ENCODE measurements around the gene CBX2.

DNA sequence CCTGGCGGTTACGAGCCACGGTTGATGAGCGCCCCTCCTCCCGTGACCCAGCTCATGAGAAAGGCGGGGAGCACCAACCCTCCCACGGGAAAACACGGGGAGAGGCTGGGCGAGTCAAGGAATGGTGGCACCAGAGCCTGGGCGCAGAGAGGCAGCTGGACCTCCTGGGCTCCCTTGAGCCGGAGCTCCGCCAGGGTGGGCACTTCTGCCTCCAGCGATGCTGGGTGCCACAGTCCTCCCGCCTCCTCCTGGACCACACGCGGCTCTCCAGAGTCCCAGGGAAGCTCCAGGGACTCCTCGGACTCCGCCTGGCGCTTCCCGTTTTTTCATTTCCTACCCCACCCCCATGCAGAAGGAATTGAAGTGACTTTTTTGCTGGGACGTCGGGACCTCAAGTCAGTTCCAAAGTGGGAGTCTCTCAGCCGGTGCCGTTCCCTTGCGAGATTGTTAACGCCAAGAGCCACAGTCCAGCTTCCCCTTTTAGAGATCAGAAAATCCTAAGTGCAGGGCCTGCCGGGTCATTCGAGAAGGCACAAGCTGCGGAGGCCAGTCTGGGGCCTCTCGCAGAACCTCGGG lies 25.6 kb downstream of the CBX2 start:
- TF ChIP-seq BACH2 (CRISPR knock-in tag; IDR thresholded peaks at IDR 0.05; ENCODE audit: borderline replicate concordance) (no peak), ZNF8 (CRISPR knock-in tag; IDR thresholded peaks at IDR 0.05) (no peak), ISL1 (CRISPR knock-in tag; IDR thresholded peaks at IDR 0.05) (no peak), ESRRG (CRISPR knock-in tag; IDR thresholded peaks at IDR 0.05) (no peak), TOX (CRISPR knock-in tag; IDR thresholded peaks at IDR 0.05; ENCODE audit: borderline replicate concordance) (no peak), ZC3H10 (CRISPR knock-in tag; IDR thresholded peaks at IDR 0.05) (no peak)
- TF ChIP-seq, protein P1, sequence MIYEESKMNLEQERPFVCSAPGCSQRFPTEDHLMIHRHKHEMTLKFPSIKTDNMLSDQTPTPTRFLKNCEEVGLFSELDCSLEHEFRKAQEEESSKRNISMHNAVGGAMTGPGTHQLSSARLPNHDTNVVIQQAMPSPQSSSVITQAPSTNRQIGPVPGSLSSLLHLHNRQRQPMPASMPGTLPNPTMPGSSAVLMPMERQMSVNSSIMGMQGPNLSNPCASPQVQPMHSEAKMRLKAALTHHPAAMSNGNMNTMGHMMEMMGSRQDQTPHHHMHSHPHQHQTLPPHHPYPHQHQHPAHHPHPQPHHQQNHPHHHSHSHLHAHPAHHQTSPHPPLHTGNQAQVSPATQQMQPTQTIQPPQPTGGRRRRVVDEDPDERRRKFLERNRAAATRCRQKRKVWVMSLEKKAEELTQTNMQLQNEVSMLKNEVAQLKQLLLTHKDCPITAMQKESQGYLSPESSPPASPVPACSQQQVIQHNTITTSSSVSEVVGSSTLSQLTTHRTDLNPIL (CRISPR knock-in tag; IDR thresholded peaks at IDR 0.05; ENCODE audit: low read depth) = no peak
- TF ChIP-seq, protein P2, sequence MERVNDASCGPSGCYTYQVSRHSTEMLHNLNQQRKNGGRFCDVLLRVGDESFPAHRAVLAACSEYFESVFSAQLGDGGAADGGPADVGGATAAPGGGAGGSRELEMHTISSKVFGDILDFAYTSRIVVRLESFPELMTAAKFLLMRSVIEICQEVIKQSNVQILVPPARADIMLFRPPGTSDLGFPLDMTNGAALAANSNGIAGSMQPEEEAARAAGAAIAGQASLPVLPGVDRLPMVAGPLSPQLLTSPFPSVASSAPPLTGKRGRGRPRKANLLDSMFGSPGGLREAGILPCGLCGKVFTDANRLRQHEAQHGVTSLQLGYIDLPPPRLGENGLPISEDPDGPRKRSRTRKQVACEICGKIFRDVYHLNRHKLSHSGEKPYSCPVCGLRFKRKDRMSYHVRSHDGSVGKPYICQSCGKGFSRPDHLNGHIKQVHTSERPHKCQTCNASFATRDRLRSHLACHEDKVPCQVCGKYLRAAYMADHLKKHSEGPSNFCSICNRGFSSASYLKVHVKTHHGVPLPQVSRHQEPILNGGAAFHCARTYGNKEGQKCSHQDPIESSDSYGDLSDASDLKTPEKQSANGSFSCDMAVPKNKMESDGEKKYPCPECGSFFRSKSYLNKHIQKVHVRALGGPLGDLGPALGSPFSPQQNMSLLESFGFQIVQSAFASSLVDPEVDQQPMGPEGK (CRISPR knock-in tag; IDR thresholded peaks at IDR 0.05; ENCODE audit: borderline replicate concordance) = no peak
- TF ChIP-seq, protein P3, sequence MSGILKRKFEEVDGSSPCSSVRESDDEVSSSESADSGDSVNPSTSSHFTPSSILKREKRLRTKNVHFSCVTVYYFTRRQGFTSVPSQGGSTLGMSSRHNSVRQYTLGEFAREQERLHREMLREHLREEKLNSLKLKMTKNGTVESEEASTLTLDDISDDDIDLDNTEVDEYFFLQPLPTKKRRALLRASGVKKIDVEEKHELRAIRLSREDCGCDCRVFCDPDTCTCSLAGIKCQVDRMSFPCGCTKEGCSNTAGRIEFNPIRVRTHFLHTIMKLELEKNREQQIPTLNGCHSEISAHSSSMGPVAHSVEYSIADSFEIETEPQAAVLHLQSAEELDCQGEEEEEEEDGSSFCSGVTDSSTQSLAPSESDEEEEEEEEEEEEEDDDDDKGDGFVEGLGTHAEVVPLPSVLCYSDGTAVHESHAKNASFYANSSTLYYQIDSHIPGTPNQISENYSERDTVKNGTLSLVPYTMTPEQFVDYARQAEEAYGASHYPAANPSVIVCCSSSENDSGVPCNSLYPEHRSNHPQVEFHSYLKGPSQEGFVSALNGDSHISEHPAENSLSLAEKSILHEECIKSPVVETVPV (CRISPR knock-in tag; IDR thresholded peaks at IDR 0.05) = no peak
